CD4-positive, alpha-beta T cell treated with Interleukin-21 for 1 hour (primary cell): ENCODE measurements around the gene FGB.

Experiments
- DNase-seq: peaks from one replicate; pipeline ENCODE4 v3.0.0-alpha.2; 2020

Gene FGB

DNA sequence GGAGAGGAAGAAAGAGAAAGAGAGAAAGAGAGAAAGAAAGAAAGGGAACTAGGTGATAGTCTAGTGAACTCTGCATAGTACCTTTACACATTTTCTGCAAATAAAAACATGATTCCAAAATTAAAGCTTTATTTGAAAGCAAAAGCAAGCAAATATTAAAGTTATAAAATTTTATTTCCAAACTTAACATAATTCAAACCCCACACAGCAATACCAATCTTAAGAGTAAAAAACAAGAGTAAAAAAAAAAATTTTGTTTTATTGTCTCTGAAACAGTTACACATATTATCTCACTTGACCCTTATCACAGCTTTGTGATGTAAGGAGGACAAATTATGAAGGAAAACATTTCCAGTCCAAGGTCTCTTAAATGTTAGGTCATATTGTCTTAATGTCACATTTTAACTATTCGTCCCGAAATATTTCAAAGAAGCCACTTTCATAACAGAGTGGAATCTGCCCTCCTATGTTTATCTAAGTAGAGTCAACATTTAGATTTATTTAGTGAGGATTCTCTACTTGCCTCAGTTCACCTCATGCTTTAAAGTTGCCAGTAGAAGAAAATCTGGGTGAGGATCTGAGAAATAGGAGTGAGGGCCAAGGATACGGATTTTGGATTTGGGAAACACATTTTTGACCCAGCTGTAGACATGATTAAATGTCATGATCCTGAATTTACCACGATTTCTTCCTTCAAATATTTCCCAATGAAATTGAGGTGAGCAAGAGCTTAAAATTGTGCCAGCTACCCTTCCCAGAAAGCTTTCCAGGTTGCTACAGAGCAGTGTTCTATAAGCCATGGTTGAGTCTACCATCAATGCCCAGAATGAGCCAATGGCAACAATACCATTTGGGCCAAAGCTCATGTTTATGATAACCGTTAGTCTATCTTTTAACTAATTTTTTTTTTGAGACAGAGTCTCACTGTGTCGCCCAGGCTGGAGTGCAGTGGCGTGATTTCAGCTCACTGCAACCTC is 35.3 kb downstream of the FGB start:
- no peak for DNase-seq

- no peak for DNase-seq
Measured at GRCh38 chr4:154602404-154603020, 39.7 kb downstream of the FGB start.

GRCh38 chr4:154603033-154603943 is 40.5 kb downstream of the FGB start:
- no peak for DNase-seq

GRCh38 chr4:154604696-154605200 is 41.9 kb downstream of the FGB start:
- DNase-seq: no peak

DNA sequence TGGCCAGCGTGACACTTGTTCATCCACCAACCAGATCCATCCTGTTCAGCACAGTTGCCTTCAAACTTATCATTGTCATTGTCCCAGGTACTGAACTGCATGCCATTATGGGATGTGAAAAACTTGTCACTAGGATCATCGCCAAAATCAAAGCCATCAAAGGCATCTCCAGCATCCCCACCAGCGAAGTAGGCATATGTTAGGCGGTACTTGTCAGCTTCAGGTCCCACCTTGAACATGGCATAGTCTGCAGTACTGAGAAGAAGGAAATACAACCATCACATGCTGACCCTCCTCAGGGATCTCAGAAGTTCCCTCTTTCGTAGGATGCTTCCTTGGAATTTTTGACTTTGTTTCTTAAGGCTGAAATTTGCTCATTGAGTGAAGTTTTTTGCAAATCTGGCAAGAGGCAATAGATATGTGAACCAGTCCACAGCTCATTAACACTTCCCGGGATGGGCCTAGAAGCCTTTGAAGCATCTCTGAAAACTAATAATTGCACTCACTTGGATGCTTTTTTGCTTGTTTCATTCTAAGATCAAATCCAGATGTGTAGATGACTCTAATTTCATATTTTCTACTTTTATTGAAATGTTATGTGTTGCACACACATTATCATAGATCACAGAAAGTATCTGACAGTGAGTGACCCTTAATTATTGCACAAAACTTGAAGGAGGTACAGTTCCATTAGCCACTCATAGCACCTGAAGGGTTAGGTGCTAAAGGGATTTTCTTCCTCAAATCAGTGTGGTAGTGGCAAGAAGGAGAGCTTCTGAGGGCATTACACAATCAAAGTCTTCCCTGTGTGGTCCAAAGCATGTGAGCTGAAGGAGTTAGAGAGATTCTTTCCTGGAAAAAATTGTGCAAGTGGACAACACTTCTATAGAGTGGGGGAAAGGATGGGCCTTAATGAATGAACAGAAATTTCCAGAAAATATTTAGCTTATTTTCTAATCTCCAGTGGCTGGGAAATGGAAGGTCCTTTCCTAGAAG is 44.2 kb downstream of the FGB start:
- DNase-seq: no peak

- no peak for DNase-seq
Measured at GRCh38 chr4:154608361-154609252, 45.8 kb downstream of the FGB start.

- DNase-seq: no peak
Measured at GRCh38 chr4:154609532-154609931, 46.7 kb downstream of the FGB start.

DNA sequence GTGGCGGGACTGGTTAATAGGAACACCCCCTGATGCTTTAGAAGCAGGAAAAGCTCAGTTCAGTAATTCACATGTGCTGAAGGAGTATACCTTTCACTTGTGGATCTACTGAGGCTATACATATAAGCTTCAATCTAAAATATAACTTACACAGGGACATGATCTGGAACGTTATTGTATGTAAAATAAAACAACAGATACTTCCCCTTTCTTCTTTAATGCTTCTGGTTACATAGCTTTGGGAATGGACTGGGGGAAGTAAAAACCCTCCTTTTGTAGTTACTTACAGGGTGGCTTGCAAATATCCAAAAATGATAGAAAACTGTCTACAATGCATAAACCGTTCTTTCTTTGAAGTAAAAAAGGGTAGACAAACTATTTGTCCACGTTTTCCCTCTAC is 47.8 kb downstream of the FGB start:
- no peak for DNase-seq

DNA sequence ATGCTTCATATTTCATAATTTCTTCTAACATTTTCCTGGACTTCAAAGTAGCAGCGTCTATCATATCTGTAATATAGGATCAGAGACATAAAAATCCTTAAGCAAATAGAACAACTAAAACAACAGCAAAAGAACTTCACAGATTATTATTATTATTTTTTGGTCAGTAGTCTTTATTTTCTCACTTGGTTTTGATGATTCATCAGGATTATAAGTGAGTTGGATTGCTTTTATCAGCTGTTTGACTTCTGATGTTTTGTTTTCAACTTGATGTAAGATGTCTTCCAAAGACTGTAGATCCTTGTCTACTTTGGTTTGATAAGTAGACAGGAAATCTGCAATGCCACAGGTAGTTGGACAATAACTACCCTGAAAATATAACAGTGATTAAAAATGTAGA is 49.0 kb downstream of the FGB start:
- DNase-seq: no peak

DNA sequence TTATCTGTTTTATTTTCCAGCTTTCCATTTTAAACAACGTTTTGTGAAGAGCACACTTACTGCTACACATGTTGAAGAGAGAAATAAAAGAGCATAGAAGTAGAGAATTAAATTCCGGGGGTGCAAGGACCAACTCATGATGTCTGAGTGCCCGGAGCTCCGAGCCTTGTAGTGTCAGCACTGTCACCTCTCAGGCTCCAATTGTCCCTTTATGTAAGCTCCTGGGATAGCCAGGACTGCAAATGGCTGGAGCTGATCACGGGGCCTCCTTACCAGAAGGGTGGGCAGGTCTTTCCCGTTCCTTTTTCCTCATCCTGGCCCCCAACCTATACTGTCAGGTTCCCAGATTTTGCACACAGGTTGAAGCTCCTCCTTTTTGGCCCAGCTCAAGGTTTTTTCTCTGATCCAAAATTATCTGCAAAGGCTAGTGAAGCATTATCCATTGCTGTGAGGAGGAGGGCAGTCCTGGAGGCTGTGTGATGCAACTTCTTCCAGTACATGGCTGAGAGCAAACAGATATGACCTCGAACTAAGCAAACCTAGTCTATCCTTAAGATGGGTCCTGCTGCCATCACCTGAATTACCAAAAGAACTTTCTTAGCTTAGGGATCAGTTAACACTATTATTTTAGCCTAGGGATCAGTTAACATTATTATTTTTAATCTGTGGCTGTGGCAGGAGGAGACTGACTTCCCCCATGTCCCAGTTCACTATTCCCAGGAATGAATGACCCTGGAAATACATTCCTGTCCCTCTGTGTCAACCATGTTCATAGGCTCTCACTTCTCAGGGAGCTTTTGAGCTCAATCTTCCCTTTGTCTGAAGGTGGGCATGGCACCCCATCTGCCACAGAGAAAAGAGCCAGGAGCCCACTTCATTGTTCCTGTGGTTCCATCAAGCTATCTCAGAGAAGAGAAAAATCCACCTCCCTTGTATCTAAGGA is 49.9 kb downstream of the FGB start, which contains the start of gene FGG:
FGG (minus strand) TSS at position 185 of the 943 bp plus-strand sequence; CDS start at position 138, 47 bp downstream.
- DNase-seq: no peak

- no peak for DNase-seq
Measured at GRCh38 chr4:154614306-154614705, 51.5 kb downstream of the FGB start.

DNA sequence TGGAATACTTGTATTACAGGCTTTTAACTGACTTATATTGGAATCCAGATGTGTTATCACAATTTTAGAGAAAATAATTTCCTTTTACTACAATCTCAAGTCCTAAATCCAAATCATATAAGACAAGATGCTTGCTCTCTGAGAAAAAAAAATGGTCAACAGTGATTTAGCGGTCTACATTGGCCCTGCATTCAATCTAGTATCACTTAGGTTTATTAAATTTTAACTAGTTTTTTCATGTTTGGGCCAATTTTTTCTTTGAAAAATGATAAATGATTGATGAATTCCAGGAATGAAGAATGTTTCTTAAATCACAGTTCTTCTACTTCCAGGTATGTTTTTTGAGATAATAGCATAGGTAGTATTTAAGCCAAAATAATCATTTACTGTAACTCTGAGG is 52.4 kb downstream of the FGB start:
- DNase-seq: no peak

DNA sequence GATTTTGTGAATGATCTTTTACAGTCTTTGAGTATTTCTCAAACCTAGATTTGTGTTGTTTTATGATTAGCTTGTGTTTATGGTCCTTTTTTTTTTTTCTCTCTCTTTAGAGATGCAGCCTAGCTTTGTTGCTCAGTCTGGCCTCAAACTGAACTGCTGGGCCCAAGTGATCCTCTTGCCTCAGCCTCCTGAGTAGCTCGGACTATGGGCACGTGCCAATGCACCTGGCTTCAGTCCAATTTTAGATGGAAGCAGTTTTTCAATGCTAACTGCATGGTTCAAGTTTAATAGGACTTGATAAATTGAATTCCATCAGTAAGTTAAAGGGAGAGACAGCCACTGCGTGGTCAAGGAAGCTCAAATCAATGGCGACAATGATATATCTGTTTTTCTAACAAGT is 53.5 kb downstream of the FGB start:
- no peak for DNase-seq

GRCh38 chr4:154616731-154617130 is 53.9 kb downstream of the FGB start:
- DNase-seq: no peak

DNA sequence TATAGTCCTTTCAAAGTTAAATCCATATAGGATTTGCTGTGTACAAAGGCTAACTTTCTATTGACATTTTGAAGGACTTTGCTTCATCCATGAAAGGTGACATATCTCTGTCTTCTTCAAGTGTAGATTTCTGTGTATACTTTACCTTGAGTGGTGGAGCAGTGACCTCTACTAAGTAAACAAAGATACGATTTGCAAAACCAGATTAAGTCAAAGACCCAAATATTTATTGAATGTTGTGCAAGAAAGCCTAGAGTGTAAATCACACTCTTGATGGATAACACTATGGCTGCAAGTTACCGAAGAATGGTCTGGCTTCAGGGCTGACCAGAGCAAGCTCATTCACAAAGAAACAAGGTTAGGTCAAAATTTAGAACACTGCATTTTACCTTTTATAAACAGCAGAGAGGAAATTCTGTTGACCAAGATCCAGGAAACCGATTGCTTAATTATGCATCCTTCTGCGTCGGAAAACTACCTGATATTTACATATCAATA is 55.1 kb downstream of the FGB start:
- no peak for DNase-seq

- DNase-seq: peak; percentile 53
Measured at GRCh38 chr4:154618708-154619315, 56.0 kb downstream of the FGB start.

- DNase-seq: no peak
Measured at GRCh38 chr4:154620111-154620510, 57.3 kb downstream of the FGB start.
